Activated CD4-positive, alpha-beta T cell treated with anti-CD3 and anti-CD28 coated beads for 1 hour (primary cell): ENCODE results near the gene ACTL7A.
"Not testable (repeated sequence)": the region's sequence is repeated elsewhere in the genome, so short reads cannot be mapped to it uniquely, and the experiment has no call there.

Experiments used
- DNase-seq: peaks from one replicate; pipeline ENCODE4 v3.0.0-alpha.2; 2020

Gene ACTL7A, protein sequence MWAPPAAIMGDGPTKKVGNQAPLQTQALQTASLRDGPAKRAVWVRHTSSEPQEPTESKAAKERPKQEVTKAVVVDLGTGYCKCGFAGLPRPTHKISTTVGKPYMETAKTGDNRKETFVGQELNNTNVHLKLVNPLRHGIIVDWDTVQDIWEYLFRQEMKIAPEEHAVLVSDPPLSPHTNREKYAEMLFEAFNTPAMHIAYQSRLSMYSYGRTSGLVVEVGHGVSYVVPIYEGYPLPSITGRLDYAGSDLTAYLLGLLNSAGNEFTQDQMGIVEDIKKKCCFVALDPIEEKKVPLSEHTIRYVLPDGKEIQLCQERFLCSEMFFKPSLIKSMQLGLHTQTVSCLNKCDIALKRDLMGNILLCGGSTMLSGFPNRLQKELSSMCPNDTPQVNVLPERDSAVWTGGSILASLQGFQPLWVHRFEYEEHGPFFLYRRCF

DNA sequence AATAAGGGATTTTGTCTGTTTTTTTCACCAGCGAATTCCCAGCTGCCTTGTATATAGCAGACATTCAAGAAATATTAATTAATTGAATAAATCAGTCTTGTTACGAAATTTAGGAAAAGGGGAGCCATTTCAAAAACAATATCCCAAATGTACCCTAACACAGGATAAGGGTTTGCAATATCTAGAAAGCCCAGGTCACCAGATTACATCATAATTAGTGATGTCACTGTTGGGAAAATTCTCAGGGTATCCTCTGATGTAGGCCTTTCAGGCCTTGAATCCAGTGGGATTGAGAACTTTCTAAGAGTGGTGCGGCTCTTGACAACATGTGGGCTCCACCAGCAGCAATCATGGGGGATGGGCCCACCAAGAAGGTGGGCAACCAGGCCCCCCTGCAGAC lies at the start of gene ACTL7A:
TSS of gene ACTL7A (plus strand) at position 270 of the 400 bp plus-strand sequence. CDS start at position 327, 57 bp downstream.
- DNase-seq = no peak

DNA sequence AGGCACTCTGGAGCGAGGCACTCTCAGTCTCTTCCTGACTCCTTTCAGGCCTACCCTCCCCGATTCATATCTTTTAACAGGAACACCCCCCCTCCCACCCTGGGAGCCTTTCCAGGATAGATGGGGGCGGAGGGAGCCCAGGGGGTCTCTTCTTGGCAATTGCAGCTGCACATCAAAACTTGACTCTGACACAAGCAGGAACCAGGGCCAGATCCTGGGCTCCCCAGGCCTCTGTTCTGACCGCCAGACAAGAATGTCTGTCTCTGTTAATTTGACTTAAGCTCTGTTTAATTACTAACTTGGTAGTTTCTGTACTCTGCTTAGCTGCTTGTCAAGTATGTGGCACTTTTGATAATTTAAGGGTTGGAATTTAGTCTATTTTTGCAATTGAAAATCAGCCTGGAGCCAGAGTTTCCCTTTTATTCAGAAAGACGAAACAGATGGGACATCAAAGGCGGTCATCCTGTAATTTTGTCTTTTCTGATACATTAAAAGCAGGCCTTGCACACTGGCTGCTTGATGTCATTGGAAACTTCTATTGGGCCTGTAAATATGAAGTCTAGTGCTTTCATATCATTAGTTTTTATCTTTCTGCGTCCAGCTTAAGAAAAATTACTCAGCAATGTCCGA lies 49.6 kb upstream of the ACTL7A start:
- no peak for DNase-seq

DNA sequence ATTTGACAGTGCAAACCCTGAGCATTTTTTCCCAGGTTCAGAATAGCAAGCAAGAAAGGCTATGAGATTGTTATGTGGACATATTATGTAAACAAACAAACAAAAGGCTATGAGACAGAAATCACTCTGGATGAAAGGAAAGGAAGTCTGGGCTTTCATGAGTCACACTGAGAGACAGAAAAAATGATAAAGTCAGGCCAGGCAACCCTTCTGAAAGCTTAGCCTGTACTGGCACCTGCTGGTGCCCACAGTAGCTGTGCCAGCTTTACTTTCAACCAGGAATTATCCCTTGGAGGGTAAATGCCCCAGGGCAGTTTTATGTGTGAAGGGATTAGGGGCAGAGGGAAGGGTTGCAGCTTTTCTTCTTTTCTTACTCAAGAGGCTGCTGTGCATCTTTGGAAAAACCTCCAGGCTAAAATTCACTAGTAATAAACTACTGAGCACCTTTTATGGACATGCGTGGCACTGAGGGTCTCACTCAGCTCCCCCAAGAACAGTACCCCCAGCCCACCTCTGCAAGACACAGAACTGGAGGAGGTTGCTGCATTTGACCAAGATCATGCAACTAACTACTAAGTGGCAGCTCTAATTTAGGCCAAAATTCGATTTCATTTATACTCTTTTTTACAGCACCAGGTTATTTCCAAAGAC lies 48.0 kb upstream of the ACTL7A start:
- DNase-seq = no peak

DNA sequence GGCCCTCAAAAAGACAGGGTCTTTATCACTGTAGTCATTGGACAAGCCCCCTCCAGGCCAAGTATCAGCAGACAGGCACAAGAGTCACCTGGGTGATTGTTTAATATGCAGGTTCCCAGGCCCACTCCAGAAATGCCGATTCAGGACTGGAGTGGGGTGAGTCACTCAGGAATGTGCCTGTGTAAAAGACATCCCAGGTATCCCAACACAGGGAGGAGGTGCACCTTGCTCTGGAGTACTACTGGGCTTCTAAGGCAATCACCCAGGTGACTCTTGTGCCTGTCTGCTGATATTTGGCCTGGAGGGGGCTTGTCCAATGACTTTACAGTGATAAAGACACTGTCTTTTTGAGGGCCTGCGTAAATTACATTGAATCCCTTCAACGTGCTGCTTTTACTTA lies 46.9 kb upstream of the ACTL7A start:
- DNase-seq = no peak

DNA sequence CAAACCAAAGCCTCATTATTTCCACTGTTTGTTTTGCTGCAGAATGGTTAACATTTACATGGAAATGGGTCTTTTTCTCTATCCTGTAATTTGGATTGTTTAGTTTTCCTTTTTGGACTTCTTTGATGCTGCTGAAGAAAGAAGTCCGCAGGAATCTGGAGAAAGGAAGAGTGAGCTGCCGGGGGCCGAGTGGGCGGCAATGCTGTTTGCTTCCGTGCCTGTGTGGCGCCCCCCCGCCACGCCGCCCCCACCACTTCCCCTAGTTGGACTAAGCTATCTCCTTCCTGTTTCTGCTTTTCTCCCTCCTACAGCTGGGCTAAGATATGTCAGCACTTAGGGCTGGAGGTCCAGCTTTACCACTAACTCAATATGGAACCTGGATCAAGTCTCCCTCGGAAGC lies 46.0 kb upstream of the ACTL7A start:
- DNase-seq = no peak

DNA sequence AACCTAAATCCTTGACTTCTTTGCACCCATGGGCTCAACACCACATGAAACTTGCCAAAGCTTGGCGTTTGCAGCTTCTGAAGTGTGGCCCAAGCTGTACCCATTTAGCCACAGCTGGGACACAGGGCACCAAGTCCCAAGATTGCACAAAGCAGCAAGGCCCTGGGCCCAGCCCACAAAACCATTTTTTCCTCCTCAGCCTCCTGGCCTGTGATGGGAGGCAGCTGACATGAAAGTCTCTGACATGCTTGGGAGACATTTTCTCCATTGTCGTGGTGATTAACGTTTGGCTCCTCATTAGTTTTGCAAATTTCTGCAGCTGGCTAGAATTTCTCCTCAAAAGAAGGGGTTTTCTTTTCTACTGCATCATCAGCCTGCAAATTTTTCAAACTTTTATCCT lies 38.2 kb upstream of the ACTL7A start:
- DNase-seq = no peak

DNA sequence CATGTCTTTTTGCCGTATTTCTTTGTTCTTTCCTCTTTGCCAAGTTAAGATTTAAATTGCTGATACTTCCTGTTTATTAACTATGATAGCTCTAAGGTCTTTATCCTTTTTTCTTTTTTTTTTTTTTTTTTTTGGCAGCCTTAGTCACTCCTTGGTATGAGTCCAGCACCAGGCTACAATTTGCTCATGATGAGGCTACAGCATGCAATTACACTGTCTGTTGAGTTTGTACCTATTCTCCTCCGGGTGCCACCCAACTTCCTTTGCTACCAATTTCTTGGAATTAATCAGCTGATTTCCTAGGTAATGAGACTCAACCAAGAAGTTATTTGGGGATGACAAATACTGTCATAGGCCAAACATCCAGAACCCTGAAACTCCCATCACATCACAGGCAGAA lies 31.8 kb upstream of the ACTL7A start:
- DNase-seq = no peak

DNA sequence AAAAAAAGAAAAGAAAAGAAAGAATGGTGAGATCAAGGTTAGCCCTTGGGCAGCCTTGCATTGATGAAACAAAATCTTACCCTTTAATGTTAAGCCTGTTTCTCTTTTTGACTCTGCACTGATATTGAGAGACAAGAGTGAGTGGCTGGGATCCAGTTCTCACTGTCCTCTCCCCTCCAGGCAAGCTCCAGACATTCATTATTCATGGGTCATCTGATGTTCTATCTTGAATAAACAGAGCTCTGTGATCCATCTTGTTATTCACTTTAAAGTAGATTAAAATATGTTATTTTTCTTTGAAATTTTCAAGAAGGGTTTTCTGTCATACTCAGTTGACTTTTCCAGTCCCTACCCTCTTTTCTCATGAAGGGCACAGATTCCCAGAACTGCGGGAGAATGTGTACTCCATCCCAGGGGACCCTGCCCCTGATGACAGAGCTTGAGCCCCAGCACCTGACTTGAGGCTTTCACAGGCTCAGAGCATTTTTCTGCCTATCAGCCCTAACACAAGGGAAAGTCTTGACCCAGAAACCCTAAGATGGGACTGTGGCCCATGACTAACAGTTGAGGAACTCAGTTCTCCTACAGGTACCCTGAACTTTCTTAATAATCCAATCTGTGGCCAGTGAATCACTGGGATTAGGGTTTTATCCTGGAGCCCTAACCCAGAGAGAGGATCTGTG lies 30.4 kb upstream of the ACTL7A start:
- no peak for DNase-seq

DNA sequence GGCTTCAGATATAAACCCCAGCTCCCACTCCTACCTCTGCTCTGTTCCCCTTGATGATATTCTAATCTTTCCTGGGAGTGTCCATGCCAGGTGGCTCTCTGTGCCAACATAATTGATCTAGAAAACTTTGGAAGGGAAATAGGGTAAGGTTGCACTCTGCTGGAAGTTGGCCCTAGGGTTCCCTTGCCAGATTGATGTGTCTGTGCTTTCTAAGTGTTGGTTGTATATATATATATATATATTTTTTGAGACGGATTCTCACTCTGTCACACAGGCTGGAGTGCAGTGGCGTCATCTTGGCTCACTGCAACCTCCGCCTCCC lies 29.9 kb upstream of the ACTL7A start:
- DNase-seq = no peak

DNA sequence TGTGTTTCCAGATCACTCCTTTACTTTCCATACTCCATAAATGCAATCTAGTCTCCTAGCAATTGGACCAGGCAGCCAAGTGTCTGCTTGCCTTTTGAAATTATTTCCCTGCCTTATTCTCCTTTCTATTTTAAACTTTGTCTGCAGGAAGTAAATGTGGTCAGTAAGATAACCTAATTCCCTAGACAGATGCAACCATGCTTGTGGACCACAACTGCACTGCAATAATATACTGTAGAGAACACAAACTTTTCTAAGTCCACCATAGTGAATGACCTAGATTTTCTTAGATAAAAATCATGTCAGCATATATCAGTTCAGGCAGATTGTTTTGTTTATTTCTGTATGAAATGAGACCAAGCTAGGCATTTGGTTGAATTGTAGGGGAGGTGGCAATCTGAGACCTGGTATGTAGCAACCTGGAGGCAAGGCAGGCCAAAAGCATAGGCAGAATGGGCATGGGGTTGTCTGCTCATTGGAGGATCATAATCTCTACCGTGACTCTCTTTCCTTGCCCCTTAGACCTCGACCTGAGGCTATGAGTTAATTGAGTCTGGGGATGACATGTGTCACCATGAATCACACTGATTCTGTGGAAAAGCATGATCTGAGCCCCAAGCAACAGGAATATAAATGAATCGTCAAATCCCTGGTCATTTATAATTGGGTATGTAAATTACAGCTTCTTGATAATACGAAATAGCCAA lies 27.0 kb upstream of the ACTL7A start:
- DNase-seq = no peak

DNA sequence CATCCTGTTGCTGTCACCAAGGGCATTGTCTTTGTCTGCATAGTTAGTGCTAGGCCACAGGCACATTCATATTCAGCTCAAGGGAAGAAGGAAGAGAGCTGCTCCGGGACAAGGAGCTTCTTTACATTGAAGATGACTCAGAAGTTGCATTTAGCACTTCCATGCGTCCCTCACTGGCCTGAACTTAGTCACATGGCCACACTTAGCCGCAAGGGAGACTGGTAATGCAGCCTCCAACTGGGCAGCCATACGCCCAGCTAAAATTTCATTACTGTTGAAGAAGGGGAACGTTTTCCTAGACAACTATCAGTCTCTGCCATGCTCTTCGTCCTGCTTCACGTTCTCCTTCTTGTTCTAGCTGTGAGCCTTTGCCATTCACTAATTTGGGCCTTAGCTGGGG lies 26.2 kb upstream of the ACTL7A start:
- DNase-seq = no peak

DNA sequence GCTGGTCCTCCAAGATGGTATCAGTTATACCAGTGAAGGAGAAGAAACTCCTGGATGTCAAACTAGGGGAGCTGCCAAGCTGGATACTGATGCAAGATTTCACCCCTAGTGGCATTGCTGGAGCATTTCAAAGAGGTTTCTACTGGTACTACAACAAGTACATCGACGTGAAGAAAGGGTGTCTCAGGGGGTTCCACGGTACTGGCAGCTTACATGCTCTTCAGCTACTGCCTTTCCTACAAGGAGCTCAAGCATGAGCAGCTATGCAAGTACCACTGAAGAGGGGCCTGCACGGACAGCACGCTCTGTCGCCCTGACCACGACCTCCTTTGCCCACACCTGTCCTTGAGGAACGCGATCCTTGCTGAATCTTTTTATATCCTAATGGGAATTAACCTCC lies 25.7 kb upstream of the ACTL7A start:
- no peak for DNase-seq

DNA sequence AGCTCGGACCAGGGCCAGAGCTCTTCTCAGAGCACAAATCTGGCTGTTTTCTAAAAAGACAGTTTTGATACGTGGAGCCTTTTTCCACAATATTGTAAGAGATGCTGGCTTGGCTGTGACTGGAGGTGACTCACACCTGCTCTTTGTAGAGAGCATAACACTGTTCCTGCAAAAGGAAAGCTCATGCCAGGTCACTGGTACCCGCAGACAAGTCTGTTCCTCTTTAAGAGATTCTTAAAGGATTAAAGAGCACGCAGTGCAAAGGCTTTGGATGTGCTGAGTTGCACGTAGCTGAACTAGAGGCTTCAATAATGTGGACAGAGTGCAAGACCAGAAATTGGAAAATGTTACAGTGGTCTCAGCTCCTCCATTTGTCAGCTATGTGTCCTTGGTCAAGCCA lies 25.3 kb upstream of the ACTL7A start:
- DNase-seq = no peak

DNA sequence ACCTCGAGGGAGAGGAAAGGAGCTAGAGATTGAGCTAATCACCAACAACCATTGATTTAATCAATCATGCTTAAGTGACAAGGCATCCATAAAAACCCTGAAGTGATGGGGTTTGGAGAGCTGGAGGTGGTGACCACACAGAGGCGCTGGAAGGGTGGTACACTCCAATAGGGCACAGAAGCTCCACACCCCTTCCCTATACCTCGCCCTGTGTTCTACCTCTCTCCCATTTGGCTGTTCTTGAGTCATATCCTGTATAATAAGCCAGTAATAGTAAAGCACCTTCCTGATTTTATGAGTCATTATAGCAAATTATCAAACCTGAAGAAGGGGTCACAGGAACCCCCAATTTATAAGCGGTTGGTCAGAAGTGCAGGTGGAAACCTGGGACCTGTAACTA lies 24.5 kb upstream of the ACTL7A start:
- no peak for DNase-seq

DNA sequence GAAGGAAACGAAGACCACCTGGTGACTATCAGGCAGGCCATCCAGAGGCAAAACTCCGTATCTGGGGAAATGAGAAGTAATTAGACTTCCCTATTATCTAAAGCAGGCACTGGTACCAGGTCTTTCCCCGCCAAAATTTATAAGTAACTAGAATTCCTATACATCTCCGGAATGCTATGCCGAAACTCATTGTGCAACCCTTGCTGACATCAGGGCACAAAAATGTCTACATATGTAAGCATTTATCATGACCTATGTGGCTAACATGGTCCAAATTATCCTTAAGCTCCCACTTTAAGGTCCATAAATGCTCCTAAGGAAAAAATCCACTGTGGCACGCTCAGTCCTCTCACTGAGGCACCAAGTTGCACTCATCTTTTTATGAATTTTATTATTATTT lies 24.0 kb upstream of the ACTL7A start:
- no peak for DNase-seq

DNA sequence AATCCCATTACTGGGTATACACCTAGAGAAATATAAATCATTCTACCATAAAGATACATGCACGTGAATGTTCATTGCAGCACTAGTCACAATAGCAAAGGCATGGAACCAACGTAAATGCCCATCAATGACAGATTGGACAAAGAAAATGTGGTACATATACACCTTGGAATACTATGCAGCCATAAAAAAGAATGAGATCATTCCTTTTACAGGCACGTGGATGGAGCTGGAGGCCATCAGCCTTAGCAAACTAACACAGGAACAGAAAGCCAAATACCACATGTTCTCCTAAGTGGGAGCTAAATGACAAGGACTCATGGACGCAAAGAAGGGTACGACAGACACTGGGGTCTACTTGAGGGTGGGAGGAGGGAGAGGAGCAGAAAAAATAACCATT lies 22.5 kb upstream of the ACTL7A start:
- DNase-seq = not testable (repeated sequence)

DNA sequence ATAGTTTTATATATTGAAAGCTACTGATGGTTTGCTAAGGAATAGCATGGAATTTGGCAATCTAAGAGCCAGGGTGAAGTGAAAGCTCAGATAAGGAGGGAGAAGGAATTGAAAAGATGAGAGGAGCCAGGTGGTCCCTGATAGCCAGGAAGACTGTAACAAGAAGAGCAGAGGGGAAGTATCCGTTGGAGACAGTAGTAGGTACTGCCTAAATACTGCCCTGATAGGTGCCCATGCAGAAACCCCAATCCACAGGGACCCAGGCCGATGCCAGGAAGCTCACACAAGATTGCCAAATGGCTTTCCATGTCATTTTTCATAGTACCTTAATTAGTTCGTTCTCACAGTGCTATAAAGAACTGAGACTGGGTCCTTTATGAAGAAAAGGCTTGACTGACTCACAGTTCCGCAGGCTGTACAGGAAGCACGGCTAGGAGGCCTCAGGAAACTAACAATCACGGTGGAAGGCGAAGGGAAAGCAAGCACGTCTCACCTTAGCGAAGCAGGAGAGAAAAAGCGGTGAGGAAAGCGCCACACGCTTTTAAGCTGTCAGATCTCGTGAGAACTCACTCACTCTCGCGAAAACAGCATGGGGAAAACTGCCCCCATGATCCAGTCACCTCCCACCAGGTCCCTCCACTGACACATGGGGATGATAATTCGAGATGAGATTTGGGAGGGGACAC lies 19.3 kb upstream of the ACTL7A start:
- no peak for DNase-seq

DNA sequence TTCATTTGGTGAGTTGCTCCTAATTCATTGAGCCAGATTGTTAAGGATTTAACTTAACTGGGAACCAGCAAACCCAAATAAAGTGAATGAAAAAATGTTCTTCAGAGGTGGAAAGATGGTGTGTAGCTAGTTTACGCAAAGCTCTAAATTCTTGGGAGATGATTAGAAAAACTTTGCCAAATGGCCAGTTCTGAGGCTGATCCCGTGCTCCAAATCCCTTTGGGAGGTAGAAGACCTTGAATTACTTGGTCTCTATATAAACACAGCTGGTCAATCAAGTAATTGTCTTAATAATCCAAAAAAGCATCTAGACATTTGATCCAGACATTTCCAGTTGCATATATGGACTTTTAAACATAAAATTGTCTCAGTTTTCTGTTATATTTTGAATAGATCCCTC lies 17.7 kb upstream of the ACTL7A start:
- DNase-seq = no peak

DNA sequence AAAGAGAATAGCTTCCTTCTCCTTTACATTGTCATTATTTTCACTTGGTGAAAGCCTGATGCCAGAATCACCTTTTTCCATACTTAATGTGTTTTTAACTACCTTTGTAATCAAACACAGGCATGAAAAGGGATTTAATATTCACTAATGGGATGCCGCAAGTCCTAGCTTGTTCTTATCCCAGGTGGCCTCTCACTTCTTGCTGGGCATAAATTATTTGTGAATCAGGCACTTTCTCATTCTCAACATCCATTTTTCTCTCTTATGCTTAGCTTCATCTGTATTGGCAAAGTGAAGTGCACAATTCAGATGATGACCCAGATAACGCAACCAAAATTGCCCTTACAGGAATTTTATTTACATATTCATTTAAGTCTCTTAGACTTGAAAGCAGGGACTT lies 17.2 kb upstream of the ACTL7A start:
- no peak for DNase-seq

DNA sequence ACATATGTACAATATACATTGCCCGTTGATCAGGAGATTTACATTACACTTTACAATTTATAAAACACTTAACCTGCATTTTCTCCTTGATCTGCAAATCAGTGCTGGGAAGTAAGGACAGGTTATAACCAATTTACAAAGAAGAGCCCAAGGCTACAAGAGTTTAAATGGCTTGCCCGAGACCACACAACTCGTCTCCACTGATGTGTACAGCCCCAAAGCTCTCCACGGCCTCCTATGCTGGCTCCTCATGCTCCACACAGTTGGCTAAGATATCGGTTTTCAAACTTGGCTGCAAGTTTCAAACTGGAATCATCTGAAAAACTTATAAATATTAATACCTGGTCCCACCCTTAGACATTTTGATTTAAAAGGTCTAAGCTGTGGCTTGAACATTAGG lies 16.6 kb upstream of the ACTL7A start:
- no peak for DNase-seq

DNA sequence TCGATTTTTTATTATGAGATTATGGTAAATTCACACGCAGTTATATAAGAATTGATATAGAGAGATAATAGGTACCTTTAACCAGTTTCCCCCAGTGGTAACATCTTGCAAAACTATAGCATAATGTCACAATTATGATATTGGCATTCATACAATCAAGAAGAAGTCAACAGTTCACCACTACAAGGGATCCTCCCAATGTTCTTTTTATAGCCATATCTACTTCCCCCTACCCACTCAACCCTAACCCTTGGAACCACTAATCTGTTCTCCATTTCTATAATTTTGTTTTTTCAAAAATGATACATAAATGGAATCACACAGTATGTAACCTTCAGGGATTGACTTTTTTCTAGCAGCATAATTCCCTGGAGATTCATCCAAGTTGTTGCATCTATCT lies 16.1 kb upstream of the ACTL7A start:
- no peak for DNase-seq

DNA sequence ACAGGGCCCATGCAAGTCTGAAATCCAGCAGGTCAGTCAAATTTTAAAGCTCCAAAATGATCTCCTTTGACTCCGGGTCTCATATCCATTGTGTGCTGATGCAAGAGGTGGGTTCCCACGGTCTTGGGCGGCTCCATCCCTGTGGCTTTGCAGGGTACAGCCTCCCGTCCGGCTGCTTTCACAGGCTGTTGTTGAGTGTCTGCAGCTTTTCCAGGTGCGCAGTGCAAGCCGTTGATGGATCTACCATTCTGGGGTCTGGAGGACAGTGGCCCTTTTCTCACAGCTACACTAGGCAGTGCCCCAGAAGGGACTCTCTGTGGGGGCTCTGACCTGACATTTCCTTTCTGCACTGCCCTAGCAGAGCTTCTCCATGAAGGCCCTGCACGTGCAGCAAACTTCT lies 13.8 kb upstream of the ACTL7A start:
- not testable (repeated sequence) for DNase-seq
